ENCODE measurements around the gene COL13A1.

The COL13A1 gene

GRCh38 chr10:69972981-69973397 is 171.3 kb downstream of the COL13A1 start:
- no peak for DNase-seq (ENCODE audit: low read depth)
- H3K4me3 ChIP-seq (ENCODE audit: low read depth, low read length), result no peak overlapping the region
- TF ChIP-seq, protein P1, sequence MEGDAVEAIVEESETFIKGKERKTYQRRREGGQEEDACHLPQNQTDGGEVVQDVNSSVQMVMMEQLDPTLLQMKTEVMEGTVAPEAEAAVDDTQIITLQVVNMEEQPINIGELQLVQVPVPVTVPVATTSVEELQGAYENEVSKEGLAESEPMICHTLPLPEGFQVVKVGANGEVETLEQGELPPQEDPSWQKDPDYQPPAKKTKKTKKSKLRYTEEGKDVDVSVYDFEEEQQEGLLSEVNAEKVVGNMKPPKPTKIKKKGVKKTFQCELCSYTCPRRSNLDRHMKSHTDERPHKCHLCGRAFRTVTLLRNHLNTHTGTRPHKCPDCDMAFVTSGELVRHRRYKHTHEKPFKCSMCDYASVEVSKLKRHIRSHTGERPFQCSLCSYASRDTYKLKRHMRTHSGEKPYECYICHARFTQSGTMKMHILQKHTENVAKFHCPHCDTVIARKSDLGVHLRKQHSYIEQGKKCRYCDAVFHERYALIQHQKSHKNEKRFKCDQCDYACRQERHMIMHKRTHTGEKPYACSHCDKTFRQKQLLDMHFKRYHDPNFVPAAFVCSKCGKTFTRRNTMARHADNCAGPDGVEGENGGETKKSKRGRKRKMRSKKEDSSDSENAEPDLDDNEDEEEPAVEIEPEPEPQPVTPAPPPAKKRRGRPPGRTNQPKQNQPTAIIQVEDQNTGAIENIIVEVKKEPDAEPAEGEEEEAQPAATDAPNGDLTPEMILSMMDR (IDR thresholded peaks at IDR 0.05; ENCODE audit: low read depth, low read length, missing control alignments), result no peak

DNA sequence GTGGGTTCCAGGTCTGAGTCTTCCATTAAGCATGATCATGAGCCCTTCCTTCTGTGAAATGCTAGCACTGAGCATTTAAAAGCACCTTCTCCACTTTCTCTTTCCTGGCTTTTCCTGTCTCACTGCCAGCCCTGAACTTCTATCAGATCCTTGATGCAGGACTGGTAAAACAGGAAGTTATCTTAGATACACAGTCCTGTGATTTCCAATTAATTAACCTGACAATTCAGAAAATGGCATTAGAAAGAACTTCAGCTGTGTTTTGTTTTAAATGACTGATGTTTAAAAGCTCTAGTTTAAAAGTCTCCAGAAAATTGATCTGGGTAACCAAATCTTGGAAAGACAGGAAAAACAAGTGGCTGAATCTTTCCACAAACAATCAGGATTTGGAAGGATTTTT is 172.0 kb downstream of the COL13A1 start:
- DNase-seq (ENCODE audit: low read depth), result no peak
- TF ChIP-seq, protein P1 (IDR thresholded peaks at IDR 0.05; ENCODE audit: low read depth, low read length, missing control alignments), result no peak
- H3K4me3 ChIP-seq (ENCODE audit: low read depth, low read length), result no peak overlapping the region

GRCh38 chr10:69974551-69975155 is 172.9 kb downstream of the COL13A1 start:
- H3K4me3 ChIP-seq (ENCODE audit: low read depth, low read length), result no peak overlapping the region
- TF ChIP-seq, protein P1 (IDR thresholded peaks at IDR 0.05; ENCODE audit: low read depth, low read length, missing control alignments), result no peak
- DNase-seq (ENCODE audit: low read depth), result no peak

DNA sequence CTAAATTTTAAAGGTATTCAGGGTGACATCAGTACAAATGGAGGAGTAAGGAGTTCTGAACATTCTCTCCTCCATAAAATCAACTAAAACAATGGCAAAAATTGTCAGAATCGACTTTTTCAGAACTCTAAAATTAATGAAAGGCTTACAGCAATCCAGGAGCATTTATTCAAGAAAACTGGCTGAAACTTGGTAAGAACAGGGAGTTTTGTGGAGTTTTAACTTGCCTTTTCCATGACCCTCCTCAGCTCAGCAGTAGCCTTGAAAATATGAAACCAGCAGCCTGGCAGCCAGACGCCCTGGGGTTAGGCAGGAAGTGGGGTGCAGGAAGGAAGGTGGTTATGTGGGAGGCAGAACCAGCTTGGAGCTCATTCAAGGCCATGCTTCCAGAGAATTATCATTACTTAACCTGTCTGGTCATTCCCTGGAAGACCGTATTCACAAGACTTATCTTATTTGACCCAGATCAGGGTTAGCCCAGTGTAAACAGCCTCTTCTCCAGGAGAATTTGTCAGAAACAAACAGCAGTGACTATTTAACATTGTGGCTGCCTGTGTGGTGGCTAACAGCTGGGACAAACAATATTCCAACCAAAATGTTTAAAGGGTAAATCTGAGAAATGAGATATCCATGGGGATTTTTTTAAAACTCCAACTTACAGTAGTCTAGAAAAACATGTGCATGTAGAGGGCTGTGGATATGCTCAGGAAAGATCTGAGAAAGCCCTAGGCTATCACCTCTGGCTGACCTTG is 175.3 kb downstream of the COL13A1 start:
- TF ChIP-seq, protein P1 (IDR thresholded peaks at IDR 0.05; ENCODE audit: low read depth, low read length, missing control alignments), result no peak
- DNase-seq (ENCODE audit: low read depth), result no peak
- H3K4me3 ChIP-seq (ENCODE audit: low read depth, low read length), result no peak overlapping the region

DNA sequence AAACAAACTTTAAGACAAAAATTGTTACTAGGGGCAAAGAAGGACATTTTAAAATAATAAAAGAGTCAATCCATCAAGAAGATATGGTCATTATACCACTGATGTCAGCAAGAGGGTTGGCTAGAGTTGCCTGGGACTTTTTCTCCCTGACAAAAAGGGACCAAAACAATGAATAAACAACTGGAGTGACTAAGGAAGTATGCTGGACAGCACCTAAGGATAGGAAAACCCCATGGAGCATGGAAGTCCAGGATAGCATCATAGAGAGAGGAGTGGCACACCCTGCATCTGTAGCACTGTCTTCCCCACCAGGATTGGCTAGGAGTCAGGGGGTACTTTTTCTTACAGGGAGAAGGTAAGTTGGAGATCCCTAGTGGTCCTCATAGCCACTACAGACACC is 177.5 kb downstream of the COL13A1 start:
- TF ChIP-seq, protein P1 (IDR thresholded peaks at IDR 0.05; ENCODE audit: low read depth, low read length, missing control alignments), result no peak
- H3K4me3 ChIP-seq (ENCODE audit: low read depth, low read length), result no peak overlapping the region
- DNase-seq (ENCODE audit: low read depth), result no peak

DNA sequence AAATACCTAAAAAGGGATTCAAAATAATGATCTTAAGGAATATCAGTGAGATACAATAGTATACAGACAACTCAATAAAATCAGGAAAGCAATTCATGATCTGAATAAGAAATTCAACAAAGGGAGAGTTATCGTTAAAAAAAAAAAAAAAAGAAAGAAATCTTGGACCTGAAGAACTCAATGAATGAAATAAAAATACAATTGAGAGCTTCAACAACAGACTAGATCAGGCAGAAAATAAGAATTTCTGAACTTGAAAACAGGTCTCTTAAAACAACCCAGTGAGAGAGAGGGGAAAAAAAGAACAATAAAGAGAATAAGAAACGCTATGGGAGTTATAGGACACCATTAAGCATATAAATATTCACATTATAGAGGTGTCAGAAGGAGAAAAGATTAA is 179.0 kb downstream of the COL13A1 start:
- DNase-seq (ENCODE audit: low read depth), result no peak
- no peak overlapping the region for H3K4me3 ChIP-seq (ENCODE audit: low read depth, low read length)
- TF ChIP-seq, protein P1 (IDR thresholded peaks at IDR 0.05; ENCODE audit: low read depth, low read length, missing control alignments), result no peak

Data from GM12864 (cell line).